Measurements from ENCODE around the gene PPP1R14D. TPM values are rescaled to one million over a fixed set of nuclear protein-coding genes. Genes with fewer than 3 reads are reported as not detected.

Gene PPP1R14D
- total RNA-seq, 1 experiment from 2014 or later, result not detected

- H3K9ac ChIP-seq (ENCODE audit: extremely low read depth, insufficient read length, low read length), result peak overlapping the region; percentile 53
- H2AFZ ChIP-seq (ENCODE audit: low read length), result no peak overlapping the region
- Mint-ChIP-seq H3K36me3 (ENCODE audit: insufficient read depth in 1 of 3, low read depth in 3 of 3) (peaks cover 16 to 38% (median 30%) of the 10 kb centered on the region in 3 experiments), H3K27ac (peak overlapping the region; percentile 36 to 95 (median 87); a peak in 6 of 7 replicates), H3K4me1 (peaks cover 41% of the 10 kb centered on the region in 2 experiments), H3K4me3 (peak overlapping the region; percentile 94), H3K9me3 (no peaks in the 10 kb centered on the region), H3K27me3 (ENCODE audit: low read depth) (peaks cover 4% of the 10 kb centered on the region)
- no peak overlapping the region for H4K8ac ChIP-seq (replicated peaks; ENCODE audit: insufficient read length, low read depth, low read length)
- H2AK5ac ChIP-seq (ENCODE audit: insufficient read length, low read length), result no peak overlapping the region
- no peak overlapping the region for H3K4ac ChIP-seq (ENCODE audit: low read depth, low read length)
- H3K23me2 ChIP-seq (ENCODE audit: insufficient read length, low read depth, low read length, poor library complexity, severe bottlenecking), result peaks cover 11% of the 10 kb centered on the region
- no peak overlapping the region for H2BK15ac ChIP-seq (ENCODE audit: low read depth, low read length)
- WGBS (ENCODE audit: extremely low coverage, insufficient read length, low lambda C conversion rate), result no CpG with 5 or more reads among the region's 28 CpGs
- no peak overlapping the region for H4K91ac ChIP-seq (ENCODE audit: insufficient read length, low read depth, low read length)
- H2BK20ac ChIP-seq (ENCODE audit: low read depth, low read length, poor library complexity, severe bottlenecking), result no peak overlapping the region
- TF ChIP-seq CTCF (conservative IDR thresholded peaks at IDR 0.05), result no peak
- peaks cover 17% of the 10 kb centered on the region for H3K4me1 ChIP-seq (ENCODE audit: insufficient read depth, low read length)
- no peak for DNase-seq
- no peaks in the 10 kb centered on the region for H3K27me3 ChIP-seq (ENCODE audit: insufficient read depth, low read length)
- no peak overlapping the region for H4K5ac ChIP-seq (ENCODE audit: insufficient read length, low read depth, low read length)
- no peak overlapping the region for H3K56ac ChIP-seq (ENCODE audit: insufficient read length, low read depth, low read length)
- peaks cover 8% of the 10 kb centered on the region; the same call in 1 of the 2 replicates for H3K79me2 ChIP-seq (ENCODE audit: insufficient read depth, low read length)
- H2BK5ac ChIP-seq (ENCODE audit: insufficient read length, low read length), result no peak overlapping the region
- H3K23ac ChIP-seq (ENCODE audit: insufficient read length, low read depth, low read length), result no peak overlapping the region
- H3K79me1 ChIP-seq (ENCODE audit: insufficient read depth, low read depth, low read length, poor library complexity, severe bottlenecking), result peaks cover 5% of the 10 kb centered on the region
- peak overlapping the region; percentile 95 for H3K4me2 ChIP-seq (ENCODE audit: insufficient read depth, insufficient read length, low read length)
- no peak overlapping the region for H2BK120ac ChIP-seq (ENCODE audit: low read depth, low read length, poor library complexity, severe bottlenecking)
- H3T11ph ChIP-seq (ENCODE audit: low read length), result no peak overlapping the region
- no peaks in the 10 kb centered on the region for H4K20me1 ChIP-seq (ENCODE audit: control insufficient read depth, insufficient read depth, insufficient read length)
- peak overlapping the region; percentile 76 for H3K14ac ChIP-seq (ENCODE audit: insufficient read depth, low read length)
- no peaks in the 10 kb centered on the region for H3K9me3 ChIP-seq (ENCODE audit: control insufficient read depth, low read depth, low read length)
- H3K27ac ChIP-seq (ENCODE audit: insufficient read length, low read depth, low read length), result no peak overlapping the region
- H2BK12ac ChIP-seq (ENCODE audit: insufficient read length, low read depth, low read length), result no peak overlapping the region
- H3K18ac ChIP-seq (ENCODE audit: insufficient read length, low read depth, low read length), result peak overlapping the region; percentile 52
These were observed 16.2 kb upstream of the PPP1R14D start for GRCh38 chr15:40844696-40845030.

Measured in H9 (cell line).